Measurements from ENCODE around the gene SPRR2B.

DNA sequence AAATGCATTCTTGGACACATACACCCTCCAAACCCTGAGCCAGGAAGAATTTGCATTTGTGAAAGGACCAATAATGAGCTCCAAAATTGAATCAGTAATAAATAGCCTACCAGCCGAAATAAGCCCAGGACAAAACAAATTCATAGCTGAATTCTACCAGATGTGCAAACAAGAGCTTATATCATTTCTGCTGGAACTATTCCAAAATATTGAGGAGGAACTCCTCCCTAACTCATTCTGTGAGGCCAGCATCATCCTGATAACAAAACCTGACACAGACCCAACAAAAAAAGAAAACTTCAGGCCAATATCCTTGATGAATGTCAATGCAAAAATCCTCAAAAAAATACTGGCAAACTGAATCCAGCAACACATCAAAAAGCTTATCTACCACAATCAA is 16.2 kb upstream of the SPRR2B start:
- no peak for TF ChIP-seq POLR2AphosphoS5 (IDR thresholded peaks at IDR 0.05; ENCODE audit: low read depth, low read length)
- TF ChIP-seq POLR2A (IDR thresholded peaks at IDR 0.05; ENCODE audit: low read depth, low read length): no peak

Data from GM12892 (cell line).